HG03097 (cell line): Measurements from ENCODE around the gene CRLF1.

Source experiments
- ATAC-seq: cut with Tn5 transposase; IDR thresholded peaks from one replicate; pipeline ENCODE4 v1.9.1; 2021; ENCODE audit not compliant: unreplicated experiment, low FRiP score

CRLF1 gene, protein sequence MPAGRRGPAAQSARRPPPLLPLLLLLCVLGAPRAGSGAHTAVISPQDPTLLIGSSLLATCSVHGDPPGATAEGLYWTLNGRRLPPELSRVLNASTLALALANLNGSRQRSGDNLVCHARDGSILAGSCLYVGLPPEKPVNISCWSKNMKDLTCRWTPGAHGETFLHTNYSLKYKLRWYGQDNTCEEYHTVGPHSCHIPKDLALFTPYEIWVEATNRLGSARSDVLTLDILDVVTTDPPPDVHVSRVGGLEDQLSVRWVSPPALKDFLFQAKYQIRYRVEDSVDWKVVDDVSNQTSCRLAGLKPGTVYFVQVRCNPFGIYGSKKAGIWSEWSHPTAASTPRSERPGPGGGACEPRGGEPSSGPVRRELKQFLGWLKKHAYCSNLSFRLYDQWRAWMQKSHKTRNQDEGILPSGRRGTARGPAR

DNA sequence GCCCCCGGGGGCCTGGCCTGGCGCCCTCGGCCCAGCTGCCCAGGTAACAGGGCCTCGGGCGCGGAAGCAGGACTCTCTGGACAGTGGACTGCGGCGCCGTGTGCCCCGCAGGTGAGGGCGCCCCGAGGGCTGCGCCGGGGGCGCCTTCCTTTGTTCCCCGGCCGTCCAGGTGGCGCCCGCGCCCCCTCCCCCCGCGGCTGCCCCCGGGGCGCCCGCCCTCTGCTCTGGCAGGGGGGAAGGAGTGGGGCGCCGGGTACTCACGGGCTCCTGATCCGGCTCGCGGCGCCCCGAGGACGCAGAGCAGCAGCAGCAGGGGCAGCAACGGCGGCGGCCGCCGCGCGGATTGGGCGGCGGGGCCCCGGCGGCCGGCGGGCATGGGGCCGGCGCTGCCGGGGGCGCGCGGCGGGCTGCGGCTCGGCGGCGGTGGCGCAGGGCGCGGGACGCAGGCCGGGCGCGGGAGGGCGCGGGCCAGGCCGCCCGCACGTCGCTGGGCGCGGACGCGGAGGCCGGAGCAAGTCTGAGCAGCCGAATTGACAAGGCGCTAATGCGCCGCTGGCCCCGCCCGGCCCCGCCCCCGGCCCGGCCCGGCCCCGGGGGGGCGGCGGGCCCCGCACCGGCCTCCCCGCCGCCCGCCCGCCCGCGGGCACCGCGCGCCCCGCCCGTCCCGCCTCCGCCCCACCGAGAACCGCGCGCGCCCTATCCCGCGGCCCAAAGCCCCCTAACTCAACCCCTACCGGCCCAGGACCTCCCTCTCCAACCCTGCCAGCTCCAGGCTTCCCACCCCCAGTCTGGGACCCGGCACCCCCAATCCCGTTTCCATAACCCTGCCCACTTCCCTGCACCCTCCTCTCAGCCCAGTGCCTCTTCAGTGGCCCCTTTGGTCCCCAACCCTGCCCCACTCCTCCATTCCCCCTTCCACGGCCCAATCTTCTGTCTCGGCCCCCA, at the start of gene CRLF1:
CRLF1 (minus strand) TSS at position 519 of the 945 bp plus-strand sequence; CDS start at position 376, 143 bp downstream.
- ATAC-seq, result no peak

DNA sequence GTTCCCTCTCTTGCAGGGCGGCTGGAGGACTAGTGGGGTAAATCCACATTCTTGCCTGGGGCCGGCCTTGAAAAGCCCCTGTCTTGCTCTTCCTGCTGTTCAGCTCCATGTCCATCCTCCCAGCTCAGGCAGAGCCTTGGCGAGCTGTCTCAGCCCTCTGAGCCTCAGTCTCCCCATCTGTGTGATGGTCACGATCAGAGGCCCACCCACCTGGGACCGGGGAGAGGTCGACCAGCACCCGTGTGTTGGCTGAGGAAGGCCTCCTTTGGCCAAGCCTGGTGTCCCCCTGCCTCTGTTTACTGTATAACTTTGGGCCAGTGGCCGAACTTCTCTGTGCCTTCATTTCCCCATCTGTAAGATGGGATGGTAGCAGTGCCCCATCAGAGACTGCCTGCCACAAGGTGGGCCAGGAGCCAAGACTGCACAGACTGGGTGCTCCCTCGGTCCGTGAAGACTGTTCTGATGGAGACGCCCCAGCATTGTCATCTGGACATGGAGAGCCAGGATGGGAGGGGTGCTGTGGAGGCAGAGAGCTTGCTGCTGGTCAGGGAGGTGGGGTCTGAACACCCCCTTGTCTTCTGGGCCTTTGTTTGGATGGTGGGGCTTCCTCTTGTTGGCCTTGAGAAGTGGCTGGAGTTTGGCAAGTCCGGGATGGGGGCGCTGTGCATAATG, 48.7 kb upstream of the CRLF1 start:
- no peak for ATAC-seq

DNA sequence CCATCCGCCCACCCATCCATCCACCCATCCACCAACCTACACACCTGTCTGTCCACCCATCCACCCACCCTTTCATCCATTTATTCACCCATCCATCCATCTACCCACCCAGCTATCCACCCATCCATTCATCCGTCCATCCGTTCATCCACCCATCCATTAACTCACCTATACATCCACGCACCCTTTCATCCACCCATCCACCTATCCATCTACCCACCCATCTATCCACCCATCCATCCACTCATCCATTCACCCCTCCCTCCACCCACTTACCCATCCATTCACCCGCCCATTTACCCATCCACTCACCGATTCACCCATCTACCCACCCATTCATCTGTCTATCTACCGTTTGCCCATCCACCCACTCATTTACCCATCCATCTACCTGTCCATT, 47.9 kb upstream of the CRLF1 start:
- ATAC-seq, result no peak

DNA sequence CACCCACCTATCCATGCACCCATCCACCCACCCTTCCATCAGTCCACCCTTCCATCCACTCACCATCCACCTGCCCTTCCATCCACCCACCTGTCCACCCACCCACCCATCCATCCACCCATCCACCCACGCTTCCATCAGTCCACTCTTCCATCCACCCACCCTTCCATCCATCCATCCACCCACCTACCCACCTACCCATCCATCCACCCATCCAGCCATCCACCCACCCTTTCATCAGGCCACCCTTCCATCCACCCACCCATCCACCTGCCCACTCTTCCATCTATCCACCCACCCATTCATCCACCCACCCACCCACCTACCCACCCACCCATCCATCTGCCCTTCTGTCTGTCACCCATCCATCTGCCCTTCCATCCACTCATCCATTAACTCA, 47.3 kb upstream of the CRLF1 start:
- no peak for ATAC-seq

DNA sequence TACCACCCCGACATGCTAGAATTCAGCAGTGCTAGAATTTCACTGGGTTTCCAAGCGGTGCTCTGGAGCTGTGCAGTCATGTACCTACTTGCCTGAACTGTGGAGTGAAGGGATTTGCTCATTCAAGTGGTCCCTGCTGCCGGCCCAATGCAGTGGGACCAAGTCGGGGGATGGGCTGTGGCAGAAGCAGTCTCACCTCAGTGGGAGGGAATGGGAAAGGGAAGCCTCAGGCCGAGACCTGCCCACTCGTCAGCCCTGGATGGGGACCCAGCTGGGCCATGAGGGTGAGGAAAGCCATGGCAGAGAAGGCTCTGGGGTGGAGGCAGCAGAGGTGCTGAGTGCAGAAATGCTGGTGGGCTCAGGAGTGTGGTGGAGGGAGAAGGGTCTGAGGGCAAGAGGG, 45.1 kb upstream of the CRLF1 start:
- ATAC-seq, result no peak

DNA sequence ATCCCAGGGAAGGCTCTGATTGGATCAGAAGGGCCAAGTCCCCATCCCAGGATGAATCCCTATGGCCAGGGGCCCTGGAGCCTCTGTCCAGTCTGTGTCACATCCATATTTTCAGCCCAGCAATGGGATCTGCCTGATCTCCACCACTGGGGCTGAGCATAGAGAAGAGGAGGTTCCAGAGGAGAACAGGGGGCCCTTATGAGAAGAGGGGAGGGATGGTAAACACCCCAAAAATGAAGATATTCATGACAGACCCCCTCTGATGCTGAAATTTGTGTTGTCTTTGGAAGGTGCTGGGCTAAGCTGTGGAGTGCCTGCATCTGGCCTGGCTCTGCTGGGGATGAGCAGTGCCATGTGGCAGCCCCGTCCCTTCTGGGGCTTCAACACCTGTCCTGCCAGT, 44.7 kb upstream of the CRLF1 start:
- ATAC-seq, result no peak

DNA sequence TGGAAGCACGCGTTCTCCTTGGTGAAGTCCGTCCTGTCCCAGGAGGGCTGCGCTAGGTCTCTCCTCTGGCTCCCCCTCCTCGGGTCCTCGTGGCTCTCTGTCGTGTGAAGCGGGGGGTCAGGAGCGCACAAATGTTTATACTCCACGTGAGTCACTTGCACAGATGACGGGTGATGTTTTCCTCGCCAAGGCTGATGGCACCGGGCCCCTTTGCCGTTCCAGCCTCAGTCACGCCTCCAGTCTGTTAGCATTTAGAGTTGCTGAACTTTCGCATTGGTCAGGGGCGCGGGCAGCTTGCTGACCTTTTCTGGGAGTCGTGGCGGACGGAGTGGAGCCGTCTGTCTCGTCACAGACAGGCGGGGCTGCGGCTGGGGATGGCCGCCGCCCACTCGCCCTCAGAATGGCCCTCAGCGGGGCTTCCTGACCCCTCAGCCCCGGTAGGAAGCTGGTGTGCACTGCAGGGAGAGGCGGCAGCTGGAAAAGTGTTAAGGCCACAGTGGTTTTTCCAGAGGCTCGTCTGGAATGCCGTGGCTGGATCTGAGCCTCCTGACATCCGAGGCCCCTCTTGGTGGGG, 44.0 kb upstream of the CRLF1 start:
- no peak for ATAC-seq

DNA sequence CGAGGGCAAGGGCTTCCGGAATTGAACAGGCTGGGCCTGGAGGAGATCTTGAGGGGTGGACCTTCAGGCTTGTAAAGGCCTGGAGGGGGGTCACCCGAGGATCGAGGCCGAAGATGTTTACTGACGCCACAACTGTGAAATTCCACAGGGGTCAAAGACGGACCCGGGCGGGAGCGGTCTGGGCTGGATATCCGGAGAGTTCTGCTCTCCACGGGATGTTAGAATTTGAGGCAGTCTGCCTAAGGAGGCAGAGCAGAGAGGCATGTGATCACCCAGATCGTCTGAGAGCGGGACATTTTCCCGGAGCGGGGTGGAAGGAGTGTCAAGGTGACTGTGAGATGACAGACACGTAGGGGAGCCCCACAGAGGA, 43.4 kb upstream of the CRLF1 start:
- ATAC-seq, result no peak

DNA sequence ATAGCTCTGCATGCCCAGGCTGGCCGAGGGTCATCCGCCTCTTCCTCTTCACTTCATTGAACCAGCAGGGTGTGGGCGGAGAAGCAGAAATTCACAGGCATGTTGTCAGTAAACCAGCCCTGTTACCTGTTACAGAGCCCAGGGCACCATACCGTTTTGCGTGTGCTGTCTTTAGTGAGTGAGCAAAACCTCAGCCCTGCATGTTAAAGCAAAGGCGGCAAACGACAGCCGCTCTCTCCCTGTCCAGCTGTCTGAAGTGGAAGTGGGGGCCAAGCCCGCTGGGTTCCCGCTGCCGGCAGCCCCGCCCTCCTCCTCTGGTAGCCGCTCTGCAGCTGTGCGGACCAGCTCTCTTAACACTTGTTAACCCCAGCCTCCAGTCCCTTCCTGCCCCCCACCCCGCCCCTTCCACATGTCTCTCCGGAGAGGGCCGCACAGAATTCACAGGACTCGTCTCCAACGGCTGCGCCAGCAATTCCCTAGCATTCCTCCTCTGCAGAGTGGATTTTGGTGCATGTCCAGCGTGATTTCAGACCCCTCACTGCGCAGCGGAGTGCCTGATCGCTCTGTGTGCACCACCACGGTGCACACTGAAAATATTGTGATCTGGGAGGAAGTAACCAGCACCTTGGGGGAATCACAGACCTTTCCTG, 42.9 kb upstream of the CRLF1 start:
- no peak for ATAC-seq

DNA sequence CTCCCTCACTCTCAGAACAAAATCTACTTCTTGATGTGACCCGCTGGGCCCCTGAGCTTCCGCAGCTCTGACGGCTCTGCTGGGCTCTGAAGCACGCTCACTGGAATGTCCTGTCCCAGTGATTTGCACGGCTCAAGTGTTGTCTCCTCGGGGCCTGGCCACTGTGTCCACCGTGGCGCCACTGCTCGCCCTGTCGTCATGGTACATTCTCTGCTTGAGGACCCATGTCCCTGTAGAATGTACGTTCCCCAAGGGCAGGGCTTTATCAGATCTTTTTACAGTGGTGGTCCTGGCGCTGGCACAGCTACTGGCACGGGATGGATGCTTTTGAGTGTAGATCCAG, 42.3 kb upstream of the CRLF1 start:
- no peak for ATAC-seq

DNA sequence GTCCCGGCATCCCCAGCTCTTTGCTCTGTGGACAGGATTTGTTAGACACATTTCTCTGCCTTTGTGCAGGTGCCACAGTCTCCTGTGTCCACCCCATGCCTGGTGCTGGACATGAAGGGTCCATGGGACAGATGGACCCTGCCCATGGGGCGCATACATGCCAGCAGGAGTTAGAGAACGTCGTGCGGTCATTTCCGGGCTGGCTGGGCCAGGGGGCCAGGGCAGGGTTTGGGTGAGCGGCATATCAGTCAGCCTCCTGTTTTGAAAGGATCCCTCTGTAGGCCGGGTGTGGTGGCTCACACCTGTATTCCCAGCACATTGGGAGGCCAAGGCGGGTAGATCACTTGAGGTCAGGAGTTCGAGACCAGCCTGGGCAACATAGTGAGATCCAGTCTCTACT, 41.2 kb upstream of the CRLF1 start:
- ATAC-seq, result no peak

DNA sequence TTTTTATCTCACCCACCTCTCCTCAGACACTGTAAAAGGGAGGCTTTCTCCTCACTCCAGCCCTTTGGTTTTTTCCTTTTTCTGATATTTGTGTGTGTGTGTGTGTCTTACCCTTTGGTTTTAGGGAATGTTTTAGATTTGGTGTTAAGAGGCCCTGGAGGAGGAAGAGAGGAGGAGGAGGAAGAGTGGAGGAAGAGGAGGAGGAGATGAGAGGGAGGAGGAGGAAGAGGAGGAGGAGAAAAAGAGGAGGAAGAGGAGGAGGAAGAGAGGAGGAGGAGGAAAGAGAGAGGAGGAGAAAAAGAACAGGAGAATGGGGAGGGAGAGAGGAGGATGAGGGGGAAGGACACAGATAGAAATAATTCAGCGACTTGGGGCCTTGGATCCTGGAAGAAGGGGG, 40.8 kb upstream of the CRLF1 start:
- ATAC-seq, result no peak

DNA sequence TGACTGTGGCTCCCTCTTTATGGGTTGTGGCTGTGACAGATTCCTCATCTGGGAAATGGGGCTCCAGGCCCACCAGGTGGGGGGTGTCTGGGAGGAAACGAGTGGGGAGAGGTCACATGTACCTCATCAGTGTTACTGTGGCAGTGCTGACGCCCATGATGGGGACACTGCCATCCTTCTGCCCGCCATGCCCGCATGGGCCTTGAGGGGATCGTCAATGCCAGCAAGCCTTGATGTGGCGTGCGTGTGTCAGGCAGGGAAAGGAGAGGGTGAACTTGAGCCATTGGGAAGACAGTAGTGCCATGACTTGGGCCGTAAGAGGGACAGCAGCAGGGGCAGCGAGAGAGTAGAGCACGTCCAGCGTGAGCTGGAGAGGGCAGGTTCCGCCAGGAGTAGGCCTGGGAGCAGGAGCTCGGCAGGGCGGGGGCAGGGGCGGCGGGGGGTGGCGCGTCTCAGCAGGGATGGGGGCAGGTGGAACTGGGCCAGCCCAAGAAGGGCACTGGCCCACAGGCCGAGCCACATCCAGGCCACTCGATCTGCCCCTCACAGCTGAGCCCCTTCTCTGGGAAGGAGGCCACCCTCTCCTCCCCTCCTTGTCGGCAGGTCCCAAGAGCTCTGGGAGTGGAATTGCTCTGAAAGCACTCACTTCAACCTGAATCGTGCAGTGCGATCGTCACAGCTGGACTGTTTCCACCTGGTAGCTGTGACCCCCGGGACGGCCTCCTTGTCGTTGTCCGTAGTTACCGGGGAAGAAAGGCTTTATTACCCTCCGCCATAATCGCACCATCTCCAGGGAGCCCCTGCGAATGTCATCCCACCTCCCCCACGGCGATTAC, 40.2 kb upstream of the CRLF1 start:
- ATAC-seq, result no peak

DNA sequence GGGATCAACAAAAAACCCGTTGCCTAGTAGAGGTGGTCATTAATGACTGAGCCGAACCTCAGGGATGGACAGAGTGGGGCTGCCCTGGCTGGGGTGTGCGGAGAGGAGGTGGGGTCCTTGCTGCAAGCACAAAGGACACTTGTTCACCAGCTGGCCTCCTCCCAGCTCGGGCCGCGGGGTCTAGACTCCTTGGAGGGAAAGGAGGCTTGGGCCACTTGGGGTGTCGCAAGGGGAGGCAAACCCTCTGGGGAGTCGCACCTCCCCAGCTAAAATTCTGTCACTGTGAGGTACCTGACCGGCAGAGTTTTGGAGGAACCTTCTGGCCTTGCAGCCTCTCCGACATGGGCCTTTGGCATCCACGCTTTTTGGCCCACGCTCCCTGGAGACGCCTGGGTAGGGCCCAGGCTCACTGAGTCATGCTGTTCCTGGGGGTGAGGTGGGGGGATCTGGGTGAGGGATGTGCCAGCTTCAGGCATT, 38.5 kb upstream of the CRLF1 start:
- ATAC-seq, result no peak

DNA sequence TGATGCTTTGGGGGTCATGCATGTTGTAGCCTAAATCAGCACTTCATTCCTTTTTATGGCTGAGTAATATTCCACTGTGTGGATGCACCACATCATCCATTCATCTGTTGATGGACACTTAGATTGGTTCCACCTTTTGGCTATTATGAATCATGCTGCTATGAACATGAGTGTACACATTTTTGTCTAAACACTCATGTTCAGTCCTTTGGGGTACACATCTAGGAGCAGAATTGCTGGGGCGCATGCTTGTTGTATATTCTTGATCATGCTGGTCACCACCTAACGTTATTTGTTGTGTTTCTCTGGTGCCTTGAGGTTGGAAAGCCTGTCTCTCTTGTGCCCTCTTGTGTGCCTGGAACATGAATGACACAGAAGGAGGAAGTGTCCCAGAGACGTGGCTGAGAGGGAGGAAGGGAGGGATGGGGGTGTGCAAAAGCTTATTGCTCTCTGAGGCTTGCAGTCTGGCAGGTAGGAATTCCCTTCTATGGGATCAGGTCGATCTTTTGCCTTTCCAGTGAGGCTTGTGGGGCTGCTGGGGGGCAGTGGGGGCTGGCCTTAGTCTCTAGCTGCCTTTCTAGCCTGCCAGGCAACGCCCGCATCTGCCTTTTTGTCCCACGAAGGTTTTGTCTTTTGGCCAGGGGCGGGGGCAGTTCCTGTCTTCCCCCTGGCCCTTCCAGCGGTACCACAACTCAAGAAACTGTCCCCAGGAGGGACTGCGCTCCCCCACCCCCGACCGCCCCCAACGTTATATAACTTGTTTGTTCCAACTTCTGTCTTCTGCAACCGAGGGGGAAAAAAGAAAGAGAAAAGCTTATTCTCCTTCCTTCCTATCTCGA, 37.8 kb upstream of the CRLF1 start:
- no peak for ATAC-seq

DNA sequence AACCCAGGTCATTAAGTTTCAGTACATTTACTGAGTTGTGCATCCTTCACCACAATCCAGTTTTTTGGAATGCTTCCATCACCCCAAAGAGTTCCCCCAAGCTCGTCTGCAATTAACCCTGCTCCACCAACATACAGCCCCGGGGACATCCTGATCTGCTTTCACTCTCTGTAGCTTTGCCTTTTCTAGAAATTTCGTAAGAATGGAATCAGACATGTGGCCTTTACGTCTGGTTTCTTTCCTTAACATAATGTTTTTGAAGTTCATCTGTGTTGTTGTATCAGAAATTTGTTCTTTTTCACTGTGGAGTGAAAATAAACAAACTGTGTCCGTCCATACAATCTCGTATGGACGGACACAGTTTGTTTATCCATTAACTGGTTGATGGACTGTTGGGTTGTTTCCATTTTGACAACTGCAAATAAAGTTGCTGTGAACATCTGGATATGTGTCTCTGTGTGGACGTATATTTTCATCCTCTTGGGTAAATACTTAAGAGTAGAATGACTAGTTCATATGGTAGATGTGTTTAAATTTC, 33.2 kb upstream of the CRLF1 start:
- no peak for ATAC-seq

DNA sequence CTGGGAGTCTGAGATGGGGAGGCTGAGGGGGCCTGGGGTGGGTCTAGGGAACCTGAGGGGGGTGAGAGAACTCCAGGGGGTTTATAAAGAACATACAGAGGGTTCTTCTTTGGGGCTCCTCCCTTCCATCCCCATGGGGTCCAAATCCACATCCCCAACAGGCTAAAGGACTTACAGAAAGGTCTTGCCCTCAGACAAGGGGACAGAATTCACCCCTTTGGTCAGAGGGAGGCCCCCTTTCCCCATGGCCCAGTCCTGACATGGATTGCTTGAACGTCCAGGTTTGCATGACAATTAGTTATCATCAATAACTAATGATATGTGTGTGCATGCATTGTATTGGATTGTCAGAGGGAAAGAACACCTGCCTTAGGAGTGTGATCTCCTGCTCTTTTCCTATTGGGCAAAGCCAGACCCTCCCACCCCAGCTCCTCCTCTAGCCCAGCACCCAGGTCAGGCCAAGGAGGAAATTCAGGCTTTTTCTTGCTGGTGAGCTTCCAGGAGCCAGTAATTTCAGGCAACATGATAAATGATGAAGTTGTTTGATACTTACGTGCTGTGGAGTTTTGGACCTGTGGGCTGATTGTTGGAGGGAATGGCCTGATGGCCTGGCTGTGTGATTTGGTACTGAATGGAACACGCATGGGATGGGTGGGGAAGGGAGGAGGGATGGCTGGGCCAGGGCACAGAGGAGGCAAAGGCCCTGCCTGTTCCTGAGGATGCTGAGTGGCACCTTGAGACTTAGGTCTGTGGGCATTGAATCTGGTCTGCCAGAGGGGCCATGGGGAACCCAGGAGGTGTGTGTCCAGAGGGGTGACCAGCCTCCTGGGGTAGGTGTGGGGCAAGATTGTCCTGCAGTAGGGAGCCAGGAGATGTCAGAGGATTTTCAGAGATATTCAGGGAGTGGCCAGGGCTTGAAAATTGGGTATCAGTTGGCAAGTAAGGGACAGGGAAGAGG, 31.4 kb upstream of the CRLF1 start:
- no peak for ATAC-seq
